DND-41 (cell line): Measurements from ENCODE around the gene NPC2.

ENCODE experiments used
- EZH2 ChIP-seq: IDR thresholded peaks from 3 replicates; pipeline ENCODE4 v1.6.1; 2012; ENCODE audit warnings: borderline replicate concordance, low read depth, mild to moderate bottlenecking, moderate library complexity, low read length, inconsistent platforms; ENCODE audit not compliant: severe bottlenecking
- TF ChIP-seq, protein P1 (sequence below): IDR thresholded peaks from 2 replicates; pipeline ENCODE4 v1.5.1; 2012; ENCODE audit warnings: borderline replicate concordance, low read length, moderate library complexity, mild to moderate bottlenecking; ENCODE audit not compliant: poor library complexity, severe bottlenecking; ENCODE audit errors: extremely low read depth

DNA sequence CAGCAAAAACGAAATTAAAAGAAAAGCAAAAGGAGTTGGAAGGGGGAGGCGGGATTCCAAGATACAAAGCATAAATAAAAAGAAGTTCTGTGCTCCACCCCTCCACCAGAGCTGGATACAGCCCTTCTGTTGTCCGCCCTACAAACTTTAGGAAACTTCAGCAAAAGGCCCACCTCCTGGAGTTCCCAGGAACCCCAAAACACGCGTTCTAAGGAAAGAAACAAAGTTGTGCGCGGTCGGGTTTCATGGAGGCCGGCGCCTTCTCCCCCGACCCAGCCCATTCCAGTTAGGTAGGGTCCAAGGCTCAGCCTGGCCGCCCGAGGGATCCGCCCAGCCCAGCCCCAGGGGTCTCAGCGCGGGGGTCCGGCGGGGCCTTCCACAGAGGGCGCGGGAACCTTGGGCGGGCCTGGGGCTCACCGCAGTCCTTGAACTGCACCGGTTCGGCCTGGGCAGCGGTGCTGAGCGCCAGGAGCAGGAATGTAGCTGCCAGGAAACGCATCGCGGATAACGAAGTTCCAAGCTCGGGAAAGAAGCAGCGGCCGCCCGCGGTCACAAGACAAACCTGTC, at the start of gene NPC2:
- TF ChIP-seq, protein P1, sequence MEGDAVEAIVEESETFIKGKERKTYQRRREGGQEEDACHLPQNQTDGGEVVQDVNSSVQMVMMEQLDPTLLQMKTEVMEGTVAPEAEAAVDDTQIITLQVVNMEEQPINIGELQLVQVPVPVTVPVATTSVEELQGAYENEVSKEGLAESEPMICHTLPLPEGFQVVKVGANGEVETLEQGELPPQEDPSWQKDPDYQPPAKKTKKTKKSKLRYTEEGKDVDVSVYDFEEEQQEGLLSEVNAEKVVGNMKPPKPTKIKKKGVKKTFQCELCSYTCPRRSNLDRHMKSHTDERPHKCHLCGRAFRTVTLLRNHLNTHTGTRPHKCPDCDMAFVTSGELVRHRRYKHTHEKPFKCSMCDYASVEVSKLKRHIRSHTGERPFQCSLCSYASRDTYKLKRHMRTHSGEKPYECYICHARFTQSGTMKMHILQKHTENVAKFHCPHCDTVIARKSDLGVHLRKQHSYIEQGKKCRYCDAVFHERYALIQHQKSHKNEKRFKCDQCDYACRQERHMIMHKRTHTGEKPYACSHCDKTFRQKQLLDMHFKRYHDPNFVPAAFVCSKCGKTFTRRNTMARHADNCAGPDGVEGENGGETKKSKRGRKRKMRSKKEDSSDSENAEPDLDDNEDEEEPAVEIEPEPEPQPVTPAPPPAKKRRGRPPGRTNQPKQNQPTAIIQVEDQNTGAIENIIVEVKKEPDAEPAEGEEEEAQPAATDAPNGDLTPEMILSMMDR = no peak
- no peak for TF ChIP-seq EZH2
